Fibroblast of skin of scalp (primary cell): ENCODE data around the gene FAM184B.
"Not testable (repeated sequence)": the region's sequence is repeated elsewhere in the genome, so short reads cannot be mapped to it uniquely, and the experiment has no call there.

ENCODE experiments used
- DNase-seq: peaks from one replicate; pipeline ENCODE4 v3.0.0-alpha.2; 2013

Gene FAM184B

GRCh38 chr4:17717301-17717700 lies 64.1 kb downstream of the FAM184B start:
- DNase-seq = no peak

- DNase-seq = no peak
These were observed 65.9 kb downstream of the FAM184B start for GRCh38 chr4:17715511-17715910.

- no peak for DNase-seq
These were observed 67.6 kb downstream of the FAM184B start for GRCh38 chr4:17713779-17714178.

- no peak for DNase-seq
These were observed 69.3 kb downstream of the FAM184B start for GRCh38 chr4:17712166-17712565.

- DNase-seq = not testable (repeated sequence)
These were observed 70.2 kb downstream of the FAM184B start for GRCh38 chr4:17711206-17711605.

- DNase-seq = no peak
These were observed 71.7 kb downstream of the FAM184B start for GRCh38 chr4:17709763-17710068.

GRCh38 chr4:17708992-17709762 lies 72.2 kb downstream of the FAM184B start:
- no peak for DNase-seq

GRCh38 chr4:17707671-17708070 lies 73.8 kb downstream of the FAM184B start:
- no peak for DNase-seq

GRCh38 chr4:17705107-17705506 lies 76.3 kb downstream of the FAM184B start:
- DNase-seq = no peak

GRCh38 chr4:17704020-17704650 lies 77.3 kb downstream of the FAM184B start:
- DNase-seq = no peak

- DNase-seq = no peak
These were observed 78.8 kb downstream of the FAM184B start for GRCh38 chr4:17702641-17703040.

GRCh38 chr4:17701882-17702281 lies 79.5 kb downstream of the FAM184B start:
- no peak for DNase-seq

GRCh38 chr4:17701138-17701839 lies 80.1 kb downstream of the FAM184B start:
- no peak for DNase-seq

GRCh38 chr4:17699380-17699779 lies 82.0 kb downstream of the FAM184B start:
- no peak for DNase-seq

- DNase-seq = no peak
These were observed 83.3 kb downstream of the FAM184B start for GRCh38 chr4:17698116-17698515.

GRCh38 chr4:17695341-17695740 lies 86.1 kb downstream of the FAM184B start:
- DNase-seq = no peak

GRCh38 chr4:17694552-17694951 lies 86.9 kb downstream of the FAM184B start:
- DNase-seq = no peak

- no peak for DNase-seq
These were observed 90.5 kb downstream of the FAM184B start for GRCh38 chr4:17690898-17691297.

- no peak for DNase-seq
These were observed 91.3 kb downstream of the FAM184B start for GRCh38 chr4:17690135-17690534.

- no peak for DNase-seq
These were observed 93.4 kb downstream of the FAM184B start for GRCh38 chr4:17688011-17688441.

- no peak for DNase-seq
These were observed 94.1 kb downstream of the FAM184B start for GRCh38 chr4:17687237-17687857.

GRCh38 chr4:17684648-17685047 lies 96.8 kb downstream of the FAM184B start:
- DNase-seq = not testable (repeated sequence)

GRCh38 chr4:17682222-17682566 lies 99.2 kb downstream of the FAM184B start:
- DNase-seq = no peak
